MCF 10A (cell line): ENCODE measurements around the gene PTPRN2. TPM values are rescaled to one million over a fixed set of nuclear protein-coding genes. Genes with fewer than 3 reads are reported as not detected.

Experiments used
- BruUV-seq: library from RNA; stranded (reverse); fragments of 400-500 nt; replicated peaks from 2 replicates; lab custom pipeline; 2021; lab: Mats Ljungman, UMichigan
- CTCF ChIA-PET: fragments of 300-600 bp; sonication (Branson Sonifier 250); formaldehyde crosslinking; extraction: SDS; loops from one replicate; lab custom pipeline; 2021; ENCODE audit warnings: antibody characterized with exemption, inconsistent platforms; lab: Yijun Ruan, JAX
- POLR2A ChIA-PET: fragments of 300-600, 350-650 bp; sonication (Branson Sonifier 250); formaldehyde crosslinking; extraction: SDS; loops from one replicate; lab custom pipeline; 2020; ENCODE audit warnings: antibody characterized with exemption, inconsistent platforms; lab: Yijun Ruan, JAX
- DNase-seq: peaks from one replicate; pipeline ENCODE4 v3.0.0-alpha.2; 2018; ENCODE audit not compliant: unreplicated experiment
- H3K27ac Mint-ChIP-seq: one replicate; pipeline ENCODE4 v1.8.0; 2022; ENCODE audit warnings: mild to moderate bottlenecking, low read depth, mixed read lengths; ENCODE audit not compliant: unreplicated experiment
- H3K27me3 Mint-ChIP-seq: one replicate; pipeline ENCODE4 v1.8.0; 2022; ENCODE audit warnings: mixed read lengths; ENCODE audit not compliant: insufficient read depth, unreplicated experiment
- H3K36me3 Mint-ChIP-seq: one replicate; pipeline ENCODE4 v1.8.0; 2022; ENCODE audit warnings: mild to moderate bottlenecking, moderate library complexity, mixed read lengths; ENCODE audit not compliant: insufficient read depth, unreplicated experiment
- H3K4me1 Mint-ChIP-seq: one replicate; pipeline ENCODE4 v1.8.0; 2022; ENCODE audit warnings: mixed read lengths; ENCODE audit not compliant: insufficient read depth, unreplicated experiment
- H3K4me3 Mint-ChIP-seq: one replicate; pipeline ENCODE4 v1.8.0; 2022; ENCODE audit warnings: mild to moderate bottlenecking, moderate library complexity, mixed read lengths; ENCODE audit not compliant: unreplicated experiment
- H3K9me3 Mint-ChIP-seq: one replicate; pipeline ENCODE4 v1.8.0; 2022; ENCODE audit warnings: mixed read lengths; ENCODE audit not compliant: unreplicated experiment
- intact Hi-C: fragments of 100-400 bp; cut with micrococcal nuclease; formaldehyde crosslinking; loops from 2 replicates; pipeline ENCODE4 v1.14.1; 2022
- total RNA-seq: library from RNA; stranded (reverse); gene quantifications from 2 replicates; pipeline ENCODE4 v1.2.3, GENCODE V29; 2022
- TF ChIP-seq, protein P1 (sequence below): fragments of 200-600 bp; IDR thresholded peaks from one replicate; pipeline ENCODE4 v1.8.0; 2022; ENCODE audit warnings: antibody characterized with exemption, mild to moderate bottlenecking; ENCODE audit not compliant: unreplicated experiment

PTPRN2 gene
- total RNA-seq, 1 experiment from 2014 or later: 4.5 TPM

DNA sequence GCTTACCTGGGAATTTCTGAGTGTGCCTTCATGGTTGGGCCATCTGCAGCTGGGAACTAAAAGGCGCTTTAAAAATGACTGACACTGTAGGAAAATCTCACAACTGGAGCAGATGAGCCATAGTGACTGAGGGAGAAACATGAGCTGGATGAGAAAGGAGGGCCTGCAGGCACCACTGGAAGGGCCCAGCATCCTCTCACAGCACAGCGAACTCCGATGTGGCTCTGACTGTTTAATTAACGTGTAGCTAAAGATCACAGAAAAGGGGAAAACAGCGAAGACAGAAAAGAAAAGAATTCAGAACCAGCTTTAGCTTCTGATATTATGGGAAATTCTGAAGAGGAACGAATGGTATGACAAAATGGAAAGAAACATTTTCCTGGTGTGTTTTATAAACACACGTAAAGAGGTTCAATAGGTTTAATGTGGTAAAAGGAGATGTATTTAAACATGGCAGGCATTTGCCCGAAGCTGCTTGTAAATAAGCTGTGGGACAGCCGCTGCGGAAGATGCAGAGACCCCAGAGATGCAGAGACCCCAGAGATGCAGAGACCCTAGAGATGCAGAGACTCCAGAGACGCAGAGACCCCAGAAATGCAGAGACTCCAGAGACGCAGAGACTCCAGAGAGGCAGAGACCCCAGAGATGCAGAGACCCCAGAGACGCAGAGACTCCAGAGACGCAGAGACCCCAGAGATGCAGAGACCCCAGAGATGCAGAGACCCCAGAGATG, 534.3 kb downstream of the PTPRN2 start:
- no peak for DNase-seq
- BruUV-seq: no TSS peak
- no peaks in the 10 kb centered on the region for H3K4me1 Mint-ChIP-seq
- no peak overlapping the region for H3K27ac Mint-ChIP-seq
- intact Hi-C loops: no loop called here
- no peaks in the 10 kb centered on the region for H3K36me3 Mint-ChIP-seq
- no peak overlapping the region for H3K4me3 Mint-ChIP-seq
- TF ChIP-seq, protein P1, sequence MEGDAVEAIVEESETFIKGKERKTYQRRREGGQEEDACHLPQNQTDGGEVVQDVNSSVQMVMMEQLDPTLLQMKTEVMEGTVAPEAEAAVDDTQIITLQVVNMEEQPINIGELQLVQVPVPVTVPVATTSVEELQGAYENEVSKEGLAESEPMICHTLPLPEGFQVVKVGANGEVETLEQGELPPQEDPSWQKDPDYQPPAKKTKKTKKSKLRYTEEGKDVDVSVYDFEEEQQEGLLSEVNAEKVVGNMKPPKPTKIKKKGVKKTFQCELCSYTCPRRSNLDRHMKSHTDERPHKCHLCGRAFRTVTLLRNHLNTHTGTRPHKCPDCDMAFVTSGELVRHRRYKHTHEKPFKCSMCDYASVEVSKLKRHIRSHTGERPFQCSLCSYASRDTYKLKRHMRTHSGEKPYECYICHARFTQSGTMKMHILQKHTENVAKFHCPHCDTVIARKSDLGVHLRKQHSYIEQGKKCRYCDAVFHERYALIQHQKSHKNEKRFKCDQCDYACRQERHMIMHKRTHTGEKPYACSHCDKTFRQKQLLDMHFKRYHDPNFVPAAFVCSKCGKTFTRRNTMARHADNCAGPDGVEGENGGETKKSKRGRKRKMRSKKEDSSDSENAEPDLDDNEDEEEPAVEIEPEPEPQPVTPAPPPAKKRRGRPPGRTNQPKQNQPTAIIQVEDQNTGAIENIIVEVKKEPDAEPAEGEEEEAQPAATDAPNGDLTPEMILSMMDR: no peak
- CTCF ChIA-PET: interaction anchor here (0.6 to 1.0 kb wide), 2 partner anchors 193 to 360 kb away, joined by 3 to 8 read pairs; no protein-coding TSS in a partner anchor
- POLR2A ChIA-PET: no interaction called here
- H3K9me3 Mint-ChIP-seq: peaks cover 6% of the 10 kb centered on the region
- H3K27me3 Mint-ChIP-seq: no peaks in the 10 kb centered on the region

DNA sequence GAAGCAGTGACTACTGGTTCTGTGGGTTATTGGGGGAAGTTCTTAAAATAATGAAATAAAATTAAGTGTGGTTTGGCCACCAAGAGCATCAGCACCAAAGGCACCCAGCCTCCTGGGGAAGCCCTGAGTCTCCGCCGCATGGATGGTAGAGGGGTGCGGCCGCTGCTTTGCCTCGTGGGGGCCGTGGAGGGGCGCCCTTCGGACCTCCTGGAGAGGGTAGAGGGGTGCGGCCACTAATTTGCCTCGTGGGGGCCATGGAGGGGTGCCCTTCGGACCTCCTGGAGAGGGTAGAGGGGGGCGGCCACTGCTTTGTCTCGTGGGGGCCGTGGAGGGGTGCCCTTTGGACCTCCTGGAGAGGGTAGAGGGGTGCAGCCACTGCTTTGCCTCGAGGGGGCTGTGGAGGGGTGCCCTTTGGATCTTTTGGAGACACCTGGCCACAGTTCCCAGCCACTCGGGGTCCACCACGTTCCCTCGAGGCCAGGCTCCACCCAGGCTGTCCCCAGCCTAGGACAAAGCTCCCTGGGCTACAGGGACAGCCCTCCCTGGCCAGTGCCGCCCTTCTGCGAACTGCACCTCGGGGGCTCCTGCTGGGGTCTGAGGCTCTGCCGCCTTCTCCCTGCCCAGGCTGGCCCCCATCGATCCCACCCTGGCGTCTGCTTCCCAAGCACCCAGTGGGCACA, 535.1 kb downstream of the PTPRN2 start:
- BruUV-seq: no TSS peak
- ChIA-PET CTCF (interaction anchor here (0.6 kb wide), 1 partner anchor 10 kb away, joined by 4 read pairs; no protein-coding TSS in a partner anchor), POLR2A (no interaction called here)
- Mint-ChIP-seq H3K4me1 (no peaks in the 10 kb centered on the region), H3K27me3 (no peaks in the 10 kb centered on the region), H3K36me3 (no peaks in the 10 kb centered on the region), H3K9me3 (peaks cover 6% of the 10 kb centered on the region), H3K27ac (no peak overlapping the region), H3K4me3 (no peak overlapping the region)
- intact Hi-C loops: no loop called here
- DNase-seq: no peak
- TF ChIP-seq, protein P1: no peak

DNA sequence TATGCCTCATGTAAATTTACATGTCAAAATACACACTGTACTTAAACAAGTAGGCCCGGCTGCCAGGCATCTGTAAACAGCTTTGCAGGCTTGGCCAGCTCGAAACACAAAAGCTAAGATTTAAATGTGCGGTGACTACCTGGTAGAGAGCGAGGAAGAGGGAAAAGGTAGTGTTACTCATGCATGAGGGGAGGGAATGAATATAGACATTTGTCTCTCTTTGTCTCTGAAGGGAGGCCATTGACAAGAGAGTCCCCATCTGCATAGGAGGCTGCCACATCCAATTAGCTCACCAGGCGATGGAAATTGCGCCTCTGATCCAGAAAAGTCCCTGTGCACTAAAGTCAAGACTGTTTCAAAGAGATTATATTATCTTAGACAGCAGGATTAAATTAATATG, 535.8 kb downstream of the PTPRN2 start:
- H3K27me3 Mint-ChIP-seq: no peaks in the 10 kb centered on the region
- H3K4me3 Mint-ChIP-seq: no peak overlapping the region
- DNase-seq: no peak
- TF ChIP-seq, protein P1: no peak
- no TSS peak for BruUV-seq
- no peaks in the 10 kb centered on the region for H3K4me1 Mint-ChIP-seq
- no peaks in the 10 kb centered on the region for H3K36me3 Mint-ChIP-seq
- peaks cover 6% of the 10 kb centered on the region for H3K9me3 Mint-ChIP-seq
- H3K27ac Mint-ChIP-seq: no peak overlapping the region
- intact Hi-C loops: no loop called here
- ChIA-PET POLR2A (no interaction called here), CTCF (interaction anchor here (0.6 to 1.1 kb wide), 2 partner anchors 11 to 356 kb away, joined by 3 to 4 read pairs; no protein-coding TSS in a partner anchor)

DNA sequence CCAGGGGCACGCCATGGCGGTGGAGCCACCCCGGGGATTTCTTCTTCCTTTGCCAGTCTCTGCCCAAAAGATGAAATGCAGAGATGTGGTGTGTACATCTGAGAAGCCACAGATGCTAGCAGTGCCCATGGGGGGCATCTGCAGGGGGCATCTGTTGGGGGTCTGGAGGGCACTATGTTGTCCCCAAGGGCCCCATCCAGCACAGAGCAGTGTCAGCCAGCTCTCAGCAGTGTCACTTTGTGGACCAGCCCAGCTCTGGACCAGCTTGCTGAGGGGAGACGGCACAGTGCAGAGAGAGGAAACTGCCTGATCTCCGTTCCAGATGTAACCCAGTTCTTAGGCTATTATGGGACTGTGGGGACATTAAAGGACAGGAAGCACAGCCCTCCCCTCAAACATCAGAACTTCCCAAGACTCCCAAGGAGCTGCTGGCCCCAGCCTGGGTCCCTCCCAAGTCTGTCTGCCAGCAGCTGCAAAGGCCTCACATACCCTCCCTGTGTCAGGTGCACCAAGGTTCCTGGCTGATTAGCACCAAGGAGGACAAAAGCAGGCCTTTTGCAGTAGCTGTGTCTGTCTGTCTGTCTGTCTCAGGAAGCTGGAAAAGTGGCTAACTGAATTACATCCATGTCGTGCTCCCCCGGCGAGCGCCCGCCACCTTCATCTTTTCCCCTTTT, 536.5 kb downstream of the PTPRN2 start:
- no peak for DNase-seq
- Mint-ChIP-seq H3K27ac (no peak overlapping the region), H3K9me3 (peaks cover 6% of the 10 kb centered on the region), H3K27me3 (no peaks in the 10 kb centered on the region), H3K4me3 (no peak overlapping the region), H3K36me3 (no peaks in the 10 kb centered on the region), H3K4me1 (no peaks in the 10 kb centered on the region)
- intact Hi-C loops: no loop called here
- TF ChIP-seq, protein P1: no peak
- BruUV-seq: no TSS peak
- ChIA-PET POLR2A (no interaction called here), CTCF (interaction anchor here (0.6 to 1.1 kb wide), 3 partner anchors 10 to 357 kb away, joined by 3 read pairs; no protein-coding TSS in a partner anchor)
